MM.1S (cell line): ENCODE measurements around the gene RNFT2.
"Not testable (repeated sequence)": the region's sequence is repeated elsewhere in the genome, so short reads cannot be mapped to it uniquely, and the experiment has no call there.

ENCODE experiments used
- DNase-seq: peaks from one replicate; pipeline ENCODE4 v3.0.0-alpha.2; 2015
- H2AFZ ChIP-seq: fragments of 300-600 bp; sonication (generic); 2 replicates; pipeline ENCODE4 v1.6.0; 2016; ENCODE audit warnings: antibody characterized with exemption, low read length
- H3F3A ChIP-seq: fragments of 300-600 bp; sonication (generic); 2 replicates; pipeline ENCODE4 v1.6.1; 2016; ENCODE audit warnings: mild to moderate bottlenecking, antibody characterized with exemption, low read length, moderate library complexity, mixed read lengths; ENCODE audit not compliant: insufficient read depth
- H3K27ac ChIP-seq: fragments of 300-600 bp; sonication (generic); 2 replicates; pipeline ENCODE4 v1.5.1; 2016; ENCODE audit warnings: mild to moderate bottlenecking, low read length
- H3K27me3 ChIP-seq: fragments of 300-600 bp; sonication (generic); replicated peaks from 2 replicates; pipeline ENCODE4 v1.6.0; 2016; ENCODE audit warnings: low read length; ENCODE audit not compliant: insufficient read depth
- H3K36me3 ChIP-seq: fragments of 300-600 bp; sonication (generic); replicated peaks from 2 replicates; pipeline ENCODE4 v1.6.1; 2016; ENCODE audit warnings: mild to moderate bottlenecking, low read length, mixed read lengths; ENCODE audit not compliant: insufficient read depth
- H3K4me1 ChIP-seq: fragments of 300-600 bp; sonication (generic); 2 replicates; pipeline ENCODE4 v1.6.1; 2016; ENCODE audit warnings: low read length, mixed read lengths
- H3K4me2 ChIP-seq: fragments of 300-600 bp; sonication (generic); 2 replicates; pipeline ENCODE4 v1.6.0; 2016; ENCODE audit warnings: low read depth, low read length
- H3K4me3 ChIP-seq: fragments of 300-600 bp; sonication (generic); 2 replicates; pipeline ENCODE4 v1.5.1; 2016; ENCODE audit warnings: low read length, mixed read lengths
- H3K79me2 ChIP-seq: fragments of 300-600 bp; sonication (generic); 2 replicates; pipeline ENCODE4 v1.6.1; 2016; ENCODE audit warnings: mixed run types, low read length, mixed read lengths
- H3K9ac ChIP-seq: fragments of 300-600 bp; sonication (generic); 2 replicates; pipeline ENCODE4 v1.6.1; 2016; ENCODE audit warnings: low read length, mixed read lengths
- H3K9me2 ChIP-seq: fragments of 300-600 bp; sonication (generic); replicated peaks from 2 replicates; pipeline ENCODE4 v1.6.1; 2016; ENCODE audit warnings: mild to moderate bottlenecking, low read length, mixed read lengths; ENCODE audit not compliant: insufficient read depth
- H3K9me3 ChIP-seq: fragments of 300-600 bp; sonication (generic); replicated peaks from 2 replicates; pipeline ENCODE4 v1.6.1; 2016; ENCODE audit warnings: mild to moderate bottlenecking, low read length, mixed read lengths; ENCODE audit not compliant: insufficient read depth
- H4K20me1 ChIP-seq: fragments of 300-600 bp; sonication (generic); 2 replicates; pipeline ENCODE4 v1.6.1; 2016; ENCODE audit warnings: mild to moderate bottlenecking, low read length, moderate library complexity, mixed read lengths; ENCODE audit not compliant: insufficient read depth
- CTCF ChIP-seq: fragments of 300-600 bp; sonication (generic); IDR thresholded peaks from 2 replicates; pipeline ENCODE4 v1.5.1; 2016; ENCODE audit warnings: antibody characterized with exemption, low read length, mixed read lengths
- EZH2 ChIP-seq: fragments of 300-600 bp; sonication (generic); optimal IDR thresholded peaks from 2 replicates; pipeline ENCODE3; 2017; ENCODE audit warnings: low read depth, mild to moderate bottlenecking, antibody characterized with exemption, low read length, mixed read lengths
- EZH2phosphoT487 ChIP-seq: fragments of 300-600 bp; sonication (generic); IDR thresholded peaks from 2 replicates; pipeline ENCODE4 v1.6.1; 2018; ENCODE audit warnings: antibody characterized with exemption, low read length

RNFT2 gene

GRCh38 chr12:116808113-116809105 is 70.3 kb downstream of the RNFT2 start:
- Histone ChIP-seq H3K79me2 (no peaks in the 10 kb centered on the region), H3K4me2 (no peak overlapping the region), H2AFZ (no peak overlapping the region), H3K27ac (no peak overlapping the region), H3K4me1 (peaks cover 12% of the 10 kb centered on the region), H4K20me1 (no peaks in the 10 kb centered on the region), H3K4me3 (no peak overlapping the region), H3K36me3 (no peaks in the 10 kb centered on the region), H3K9me2 (no peaks in the 10 kb centered on the region), H3K9ac (no peak overlapping the region), H3K9me3 (no peaks in the 10 kb centered on the region), H3K27me3 (no peaks in the 10 kb centered on the region), H3F3A (peaks cover 8% of the 10 kb centered on the region)
- DNase-seq = no peak
- TF ChIP-seq EZH2phosphoT487 = no peak
- TF ChIP-seq EZH2 = no peak
- no peak for TF ChIP-seq CTCF

- Histone ChIP-seq H3K9ac (no peak overlapping the region), H3K4me2 (no peak overlapping the region), H3K4me3 (no peak overlapping the region), H4K20me1 (no peaks in the 10 kb centered on the region), H3K79me2 (no peaks in the 10 kb centered on the region), H3K4me1 (0 out of 2 replicates have a peak, but pooled peaks cover 4% of the 10 kb centered on the region), H3F3A (no peaks in the 10 kb centered on the region), H3K36me3 (no peaks in the 10 kb centered on the region), H3K9me3 (no peaks in the 10 kb centered on the region), H3K27me3 (no peaks in the 10 kb centered on the region), H2AFZ (no peak overlapping the region), H3K9me2 (no peaks in the 10 kb centered on the region), H3K27ac (no peak overlapping the region)
- DNase-seq = no peak
- TF ChIP-seq EZH2phosphoT487 (no peak), CTCF (no peak), EZH2 (no peak)
Measured at GRCh38 chr12:116812238-116812637, 74.1 kb downstream of the RNFT2 start.

- no peak overlapping the region for H3K27ac ChIP-seq
- no peak overlapping the region for H3K9ac ChIP-seq
- H3K36me3 ChIP-seq = no peaks in the 10 kb centered on the region
- no peaks in the 10 kb centered on the region for H3K27me3 ChIP-seq
- no peak overlapping the region for H3K4me3 ChIP-seq
- 0 out of 2 replicates have a peak, but pooled peaks cover 4% of the 10 kb centered on the region for H3K4me1 ChIP-seq
- no peak for DNase-seq
- no peaks in the 10 kb centered on the region for H3K9me2 ChIP-seq
- TF ChIP-seq EZH2 (no peak), CTCF (no peak), EZH2phosphoT487 (no peak)
- no peak overlapping the region for H3K4me2 ChIP-seq
- no peaks in the 10 kb centered on the region for H4K20me1 ChIP-seq
- H3K9me3 ChIP-seq = no peaks in the 10 kb centered on the region
- H3F3A ChIP-seq = no peaks in the 10 kb centered on the region
- H3K79me2 ChIP-seq = no peaks in the 10 kb centered on the region
- no peak overlapping the region for H2AFZ ChIP-seq
Measured at GRCh38 chr12:116813271-116814041, 75.3 kb downstream of the RNFT2 start.

- H3K4me1 ChIP-seq, H3K36me3 ChIP-seq, H3K4me3 ChIP-seq, H3K9me2 ChIP-seq, H3K4me2 ChIP-seq, H3F3A ChIP-seq, H3K9ac ChIP-seq, H3K27me3 ChIP-seq, H2AFZ ChIP-seq, H3K79me2 ChIP-seq, H3K27ac ChIP-seq, H3K9me3 ChIP-seq, H4K20me1 ChIP-seq: not testable (repeated sequence)
- DNase-seq = peak; percentile 6
Measured at GRCh38 chr12:116814766-116815165, 76.7 kb downstream of the RNFT2 start.
